Measurements from ENCODE around the gene OSBPL1A.
"Not testable (repeated sequence)": the region's sequence is repeated elsewhere in the genome, so short reads cannot be mapped to it uniquely, and the experiment has no call there.

- TF ChIP-seq, protein P1, sequence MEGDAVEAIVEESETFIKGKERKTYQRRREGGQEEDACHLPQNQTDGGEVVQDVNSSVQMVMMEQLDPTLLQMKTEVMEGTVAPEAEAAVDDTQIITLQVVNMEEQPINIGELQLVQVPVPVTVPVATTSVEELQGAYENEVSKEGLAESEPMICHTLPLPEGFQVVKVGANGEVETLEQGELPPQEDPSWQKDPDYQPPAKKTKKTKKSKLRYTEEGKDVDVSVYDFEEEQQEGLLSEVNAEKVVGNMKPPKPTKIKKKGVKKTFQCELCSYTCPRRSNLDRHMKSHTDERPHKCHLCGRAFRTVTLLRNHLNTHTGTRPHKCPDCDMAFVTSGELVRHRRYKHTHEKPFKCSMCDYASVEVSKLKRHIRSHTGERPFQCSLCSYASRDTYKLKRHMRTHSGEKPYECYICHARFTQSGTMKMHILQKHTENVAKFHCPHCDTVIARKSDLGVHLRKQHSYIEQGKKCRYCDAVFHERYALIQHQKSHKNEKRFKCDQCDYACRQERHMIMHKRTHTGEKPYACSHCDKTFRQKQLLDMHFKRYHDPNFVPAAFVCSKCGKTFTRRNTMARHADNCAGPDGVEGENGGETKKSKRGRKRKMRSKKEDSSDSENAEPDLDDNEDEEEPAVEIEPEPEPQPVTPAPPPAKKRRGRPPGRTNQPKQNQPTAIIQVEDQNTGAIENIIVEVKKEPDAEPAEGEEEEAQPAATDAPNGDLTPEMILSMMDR (IDR thresholded peaks at IDR 0.05) = peak; percentile 43 to 70 (median 50)
- not testable (repeated sequence) for TF ChIP-seq EP300 (IDR thresholded peaks at IDR 0.05)
These were observed 37.7 kb downstream of the OSBPL1A start for GRCh38 chr18:24359787-24360530.
